OCI-LY7 (cell line): ENCODE measurements around the gene NFATC4. TPM values are rescaled to one million over a fixed set of nuclear protein-coding genes. Genes with fewer than 3 reads are reported as not detected.

Experiments used
- BruUV-seq: library from RNA; stranded (reverse); fragments of 400-500 nt; replicated peaks from 2 replicates; lab custom pipeline; 2021; lab: Mats Ljungman, UMichigan
- CTCF ChIA-PET: fragments of 300-600 bp; sonication (Branson Sonifier 250); formaldehyde crosslinking; loops from one replicate; lab custom pipeline; 2022; ENCODE audit warnings: antibody characterized with exemption; ENCODE audit not compliant: unreplicated experiment; lab: Charles Lee
- POLR2A ChIA-PET: fragments of 300-600 bp; sonication (Branson Sonifier 250); formaldehyde crosslinking; loops from one replicate; lab custom pipeline; 2022; ENCODE audit warnings: antibody characterized with exemption; lab: Charles Lee
- DNase-seq: peaks from one replicate; pipeline ENCODE4 v3.0.0-alpha.2; 2015; ENCODE audit warnings: low spot score
- H2AFZ ChIP-seq: fragments of 200-600 bp; sonication (generic), shearing (Covaris generic); 2 replicates; pipeline ENCODE4 v1.6.1; 2014; ENCODE audit warnings: mild to moderate bottlenecking, antibody characterized with exemption, low read length, moderate library complexity
- H3K27ac ChIP-seq: fragments of 200-600 bp; sonication (generic); 2 replicates; pipeline ENCODE4 v1.5.1; 2014; ENCODE audit warnings: mixed run types, low read depth, mild to moderate bottlenecking, moderate library complexity, low read length, inconsistent platforms; ENCODE audit not compliant: poor library complexity, severe bottlenecking
- H3K36me3 ChIP-seq: fragments of 200-600 bp; sonication (generic); 2 replicates; pipeline ENCODE4 v1.6.1; 2014; ENCODE audit warnings: mild to moderate bottlenecking, antibody characterized with exemption, low read length, moderate library complexity, mixed read lengths; ENCODE audit not compliant: insufficient read depth
- H3K4me1 ChIP-seq: fragments of 200-600 bp; sonication (generic); 2 replicates; pipeline ENCODE4 v1.5.1; 2014; ENCODE audit warnings: mild to moderate bottlenecking, low read length; ENCODE audit not compliant: insufficient read depth, poor library complexity, severe bottlenecking
- H3K4me2 ChIP-seq: fragments of 200-600 bp; sonication (generic); 2 replicates; pipeline ENCODE4 v1.6.1; 2014; ENCODE audit warnings: mild to moderate bottlenecking, low read length
- H3K4me3 ChIP-seq: fragments of 200-600 bp; sonication (generic); 2 replicates; pipeline ENCODE4 v1.5.1; 2014; ENCODE audit warnings: mild to moderate bottlenecking, low read depth, low read length; ENCODE audit not compliant: poor library complexity, severe bottlenecking
- H3K79me2 ChIP-seq: fragments of 200-600 bp; sonication (generic); 2 replicates; pipeline ENCODE4 v1.6.1; 2016; ENCODE audit warnings: low read depth, mild to moderate bottlenecking, low read length, moderate library complexity, mixed read lengths; ENCODE audit not compliant: insufficient read depth
- H3K9me2 ChIP-seq: fragments of 200-600 bp; sonication (generic); 2 replicates; pipeline ENCODE4 v1.6.1; 2016; ENCODE audit warnings: mild to moderate bottlenecking, low read length, mixed read lengths; ENCODE audit not compliant: insufficient read depth
- H3K9me3 ChIP-seq: fragments of 200-600 bp; sonication (generic); 2 replicates; pipeline ENCODE4 v1.6.1; 2014; ENCODE audit warnings: mild to moderate bottlenecking, mixed run types, low read length, mixed read lengths
- H4K20me1 ChIP-seq: fragments of 200-600 bp; sonication (generic); 2 replicates; pipeline ENCODE4 v1.6.1; 2014; ENCODE audit warnings: mild to moderate bottlenecking, antibody characterized with exemption, low read length, moderate library complexity, mixed read lengths; ENCODE audit not compliant: insufficient read depth
- CTCF ChIP-seq: fragments of 200-600 bp; sonication (generic); conservative IDR thresholded peaks from 2 replicates; pipeline ENCODE4 v1.5.1; 2014; ENCODE audit warnings: mild to moderate bottlenecking, antibody characterized with exemption, low read length, moderate library complexity, mixed read lengths
- EZH2phosphoT487 ChIP-seq: fragments of 200-600 bp; sonication (generic); IDR thresholded peaks from 2 replicates; pipeline ENCODE4 v1.6.1; 2018; ENCODE audit warnings: low read depth, borderline replicate concordance, mild to moderate bottlenecking, mixed run types, antibody characterized with exemption, low read length, moderate library complexity, mixed read lengths
- intact Hi-C: fragments of 100-400 bp; cut with micrococcal nuclease; formaldehyde crosslinking; loops from one replicate; pipeline ENCODE4 v1.10.0; 2022; ENCODE audit not compliant: unreplicated experiment
- total RNA-seq, 2 experiments: library from RNA; depleted of rRNA in 1 of 2; stranded (reverse); fragments of >200 nt in 1 of 2; shearing (Covaris generic) in 1 of 2; gene quantifications; 2 replicates each; pipeline ENCODE4 v1.2.3, GENCODE V29; 2014 to 2022

NFATC4 gene
- total RNA-seq, 2 experiments from 2014 or later: 72.2 to 96.6 TPM

- Histone ChIP-seq H4K20me1 (no peaks in the 10 kb centered on the region), H3K4me2 (no peak overlapping the region), H3K9me2 (no peaks in the 10 kb centered on the region), H3K27ac (no peak overlapping the region), H3K9me3 (no peaks in the 10 kb centered on the region), H3K79me2 (no peaks in the 10 kb centered on the region), H3K4me3 (no peak overlapping the region), H3K4me1 (no peaks in the 10 kb centered on the region), H2AFZ (no peak overlapping the region), H3K36me3 (no peaks in the 10 kb centered on the region)
- BruUV-seq: no TSS peak
- intact Hi-C loops: no loop called here
- no peak for DNase-seq
- ChIA-PET POLR2A (no interaction called here), CTCF (no interaction called here)
- no peak for TF ChIP-seq EZH2phosphoT487
- no peak for TF ChIP-seq CTCF
Measured at GRCh38 chr14:24407608-24408325, 39.8 kb downstream of the NFATC4 start.

- DNase-seq: no peak
- no peaks in the 10 kb centered on the region for H3K4me1 ChIP-seq
- POLR2A ChIA-PET: interaction anchor here (0.5 to 1.6 kb wide), 2 partner anchors 16 to 22 kb away, joined by 3 read pairs; no protein-coding TSS in a partner anchor
- CTCF ChIA-PET: interaction anchor here (0.8 to 1.9 kb wide), 2 partner anchors 22 to 68 kb away, joined by 3 to 10 read pairs; partner anchors contain the start of gene KHNYN
- no peak overlapping the region for H2AFZ ChIP-seq
- no peak overlapping the region for H3K4me2 ChIP-seq
- no peaks in the 10 kb centered on the region for H4K20me1 ChIP-seq
- H3K9me3 ChIP-seq: no peaks in the 10 kb centered on the region
- BruUV-seq: no TSS peak
- H3K9me2 ChIP-seq: no peaks in the 10 kb centered on the region
- no peaks in the 10 kb centered on the region for H3K79me2 ChIP-seq
- no peak overlapping the region for H3K27ac ChIP-seq
- intact Hi-C loops: no loop called here
- no peak for TF ChIP-seq CTCF
- no peak for TF ChIP-seq EZH2phosphoT487
- no peak overlapping the region for H3K4me3 ChIP-seq
- no peaks in the 10 kb centered on the region for H3K36me3 ChIP-seq
Measured at GRCh38 chr14:24408764-24409163, 40.8 kb downstream of the NFATC4 start.

GRCh38 chr14:24409192-24409591, 41.2 kb downstream of the NFATC4 start:
- H3K9me3 ChIP-seq: no peaks in the 10 kb centered on the region
- intact Hi-C loops: no loop called here
- TF ChIP-seq CTCF (no peak), EZH2phosphoT487 (no peak)
- H3K9me2 ChIP-seq: no peaks in the 10 kb centered on the region
- DNase-seq: no peak
- CTCF ChIA-PET: interaction anchor here (0.8 to 1.9 kb wide), 2 partner anchors 22 to 69 kb away, joined by 3 to 10 read pairs; partner anchors contain the start of gene KHNYN
- no peak overlapping the region for H3K27ac ChIP-seq
- no peaks in the 10 kb centered on the region for H3K79me2 ChIP-seq
- no peak overlapping the region for H3K4me3 ChIP-seq
- no peak overlapping the region for H3K4me2 ChIP-seq
- no peak overlapping the region for H2AFZ ChIP-seq
- no peaks in the 10 kb centered on the region for H3K4me1 ChIP-seq
- POLR2A ChIA-PET: interaction anchor here (0.5 to 1.6 kb wide), 3 partner anchors 11 to 23 kb away, joined by 3 read pairs; no protein-coding TSS in a partner anchor
- no peaks in the 10 kb centered on the region for H3K36me3 ChIP-seq
- no peaks in the 10 kb centered on the region for H4K20me1 ChIP-seq
- no TSS peak for BruUV-seq
